GM21619 (cell line): Measurements from ENCODE around the gene TWNK.
"Not testable (repeated sequence)": the region's sequence is repeated elsewhere in the genome, so short reads cannot be mapped to it uniquely, and the experiment has no call there.

Experiments
- ATAC-seq: cut with Tn5 transposase; IDR thresholded peaks from one replicate; pipeline ENCODE4 v1.9.1; 2021; ENCODE audit not compliant: unreplicated experiment

TWNK gene

GRCh38 chr10:100972904-100973535, 14.3 kb upstream of the TWNK start:
- ATAC-seq = no peak

- ATAC-seq = not testable (repeated sequence)
Measured at GRCh38 chr10:100975397-100975796, 11.9 kb upstream of the TWNK start.

- ATAC-seq = no peak
Measured at GRCh38 chr10:100976906-100977305, 10.4 kb upstream of the TWNK start.

GRCh38 chr10:100977436-100977835, 9.9 kb upstream of the TWNK start:
- ATAC-seq = no peak

GRCh38 chr10:100978121-100978900, 9.0 kb upstream of the TWNK start:
- ATAC-seq = no peak

- no peak for ATAC-seq
Measured at GRCh38 chr10:100978901-100979195, 8.5 kb upstream of the TWNK start.

GRCh38 chr10:100979791-100980272, 7.5 kb upstream of the TWNK start:
- ATAC-seq = no peak

- ATAC-seq = no peak
Measured at GRCh38 chr10:100980311-100980710, 7.0 kb upstream of the TWNK start.

GRCh38 chr10:100980711-100981110, 6.6 kb upstream of the TWNK start:
- ATAC-seq = no peak

- ATAC-seq = no peak
Measured at GRCh38 chr10:100981178-100981772, 6.1 kb upstream of the TWNK start.

- ATAC-seq = no peak
Measured at GRCh38 chr10:100982916-100983830, 4.2 kb upstream of the TWNK start.

- no peak for ATAC-seq
Measured at GRCh38 chr10:100983868-100984671, 3.3 kb upstream of the TWNK start.

GRCh38 chr10:100984672-100985177, 2.6 kb upstream of the TWNK start:
- ATAC-seq = no peak

- no peak for ATAC-seq
Measured at GRCh38 chr10:100985336-100985735, 2.0 kb upstream of the TWNK start.

GRCh38 chr10:100986623-100986951, 756 bp upstream of the TWNK start:
- no peak for ATAC-seq

- ATAC-seq = no peak
Measured at GRCh38 chr10:100987685-100988049, 324 bp downstream of the TWNK start.

- no peak for ATAC-seq
Measured at GRCh38 chr10:100988166-100988565, 823 bp downstream of the TWNK start.

- ATAC-seq = no peak
Measured at GRCh38 chr10:100989088-100989487, 1.7 kb downstream of the TWNK start.

GRCh38 chr10:100993986-100994708, 6.8 kb downstream of the TWNK start:
- ATAC-seq = no peak

- ATAC-seq = no peak
Measured at GRCh38 chr10:100995181-100995580, 7.8 kb downstream of the TWNK start.
